Prostate gland (tissue), 2 donors: Measurements from ENCODE around the gene ARRDC5. TPM values are rescaled to one million over a fixed set of nuclear protein-coding genes. Genes with fewer than 3 reads are reported as not detected.

Experiments
- DNase-seq: peaks from one replicate; pipeline ENCODE4 v3.0.0-alpha.2; 2019; ENCODE audit warnings: low spot score
- H3K27ac ChIP-seq, 2 donors: fragments of 200-600 bp; sonication (generic); 2 replicates each; pipeline ENCODE4 v1.5.1; 2017 to 2019
- H3K27me3 ChIP-seq: fragments of 200-600 bp; sonication (generic); replicated peaks from 2 replicates; pipeline ENCODE4 v1.5.1; 2019; ENCODE audit not compliant: insufficient read depth
- H3K36me3 ChIP-seq, 2 donors: fragments of 200-600 bp; sonication (generic); 1 replicate in 1 of 2; 2 replicates in 1 of 2; pipeline versions ENCODE4 v1.5.1 to v1.8.1; 2017 to 2019
- H3K4me1 ChIP-seq: fragments of 200-600 bp; sonication (generic); replicated peaks from 2 replicates; pipeline ENCODE4 v1.5.1; 2019
- H3K4me3 ChIP-seq, 2 donors: fragments of 200-600 bp; sonication (generic); 2 replicates each; pipeline ENCODE4 v1.5.1; 2017 to 2019
- H3K9me3 ChIP-seq: fragments of 200-600 bp; sonication (generic); 2 replicates; pipeline ENCODE4 v1.5.1; 2017
- CTCF ChIP-seq, 4 experiments: fragments of 200-600 bp in 2 of 4; fragments of 450-650 bp in 2 of 4; sonication (generic) in 2 of 4; IDR thresholded peaks; 1 replicate in 3 of 4; 2 replicates in 1 of 4; pipeline ENCODE4 v1.5.1; 2016 to 2019; ENCODE audit warnings: antibody characterized with exemption in 4 of 4, mild to moderate bottlenecking in 2 of 4, moderate library complexity in 2 of 4
- POLR2A ChIP-seq: fragments of 450-650 bp; IDR thresholded peaks from one replicate; pipeline ENCODE4 v1.6.1; 2016; ENCODE audit warnings: antibody characterized with exemption, mild to moderate bottlenecking
- POLR2AphosphoS5 ChIP-seq: sonication (generic); formaldehyde crosslinking; IDR thresholded peaks from one replicate; pipeline ENCODE4 v1.6.1; 2017; ENCODE audit warnings: antibody characterized with exemption
- WGBS: methylation state at CpG from one replicate; pipeline ENCODE4 v1.1.5; 2018; 5-methylcytosine and 5-hydroxymethylcytosine counted together
- intact Hi-C: fragments of 100-400 bp; cut with DNase I; formaldehyde crosslinking; loops from one replicate; pipeline ENCODE4 v1.14.2; 2022
- total RNA-seq, 2 donors: library from RNA; depleted of rRNA; stranded (reverse); fragments of >200 nt; gene quantifications; one replicate each; pipeline ENCODE4 v1.1.0, GENCODE V29; 2016

The ARRDC5 gene
- total RNA-seq, 2 donors from 2014 or later = 1.2 TPM; not detected in 1

GRCh38 chr19:4937060-4937459, 34.4 kb upstream of the ARRDC5 start:
- TF ChIP-seq POLR2AphosphoS5 (no peak), CTCF (IDR thresholded peaks at IDR 0.05) (no peak), POLR2A (no peak)

GRCh38 chr19:4935444-4935843, 32.7 kb upstream of the ARRDC5 start:
- H3K27ac ChIP-seq = no peak overlapping the region
- WGBS = 77% methylated on average over 8 of the region's 8 CpGs
- intact Hi-C loops = no loop called here
- peaks cover 7% of the 10 kb centered on the region for H3K4me1 ChIP-seq
- no peaks in the 10 kb centered on the region for H3K36me3 ChIP-seq
- DNase-seq = no peak
- H3K9me3 ChIP-seq = no peaks in the 10 kb centered on the region
- H3K4me3 ChIP-seq = no peak overlapping the region
- no peak for TF ChIP-seq CTCF (IDR thresholded peaks at IDR 0.05)
- no peak for TF ChIP-seq POLR2A
- TF ChIP-seq POLR2AphosphoS5 = no peak
- H3K27me3 ChIP-seq = no peaks in the 10 kb centered on the region

More at GRCh38 chr19:4937060-4937459, 34.4 kb upstream of the ARRDC5 start:
- Histone ChIP-seq H3K9me3 (no peaks in the 10 kb centered on the region), H3K4me1 (peaks cover 7% of the 10 kb centered on the region), H3K4me3 (no peak overlapping the region), H3K27me3 (no peaks in the 10 kb centered on the region), H3K36me3 (no peaks in the 10 kb centered on the region), H3K27ac (no peak overlapping the region)
- WGBS = 87% methylated on average over 7 of the region's 7 CpGs
- intact Hi-C loops = no loop called here
- DNase-seq = no peak

- no peaks in the 10 kb centered on the region for H3K9me3 ChIP-seq
- TF ChIP-seq POLR2AphosphoS5 = peak; percentile 99
- TF ChIP-seq POLR2A = peak; percentile 16
- no peak for TF ChIP-seq CTCF (IDR thresholded peaks at IDR 0.05)
- intact Hi-C loops = no loop called here
- H3K4me1 ChIP-seq = peaks cover 7% of the 10 kb centered on the region
- H3K36me3 ChIP-seq = no peaks in the 10 kb centered on the region
- WGBS = 22% methylated on average over 7 of the region's 7 CpGs
- DNase-seq = peak; percentile 90
- peak overlapping the region; percentile 84 to 93 for H3K27ac ChIP-seq
- H3K4me3 ChIP-seq = no peak overlapping the region
- no peaks in the 10 kb centered on the region for H3K27me3 ChIP-seq
Observed at GRCh38 chr19:4933528-4933927, 30.8 kb upstream of the ARRDC5 start.

- H3K27me3 ChIP-seq = no peaks in the 10 kb centered on the region
- no peak for TF ChIP-seq POLR2A
- no peak for TF ChIP-seq CTCF (IDR thresholded peaks at IDR 0.05)
- TF ChIP-seq POLR2AphosphoS5 = no peak
- no peaks in the 10 kb centered on the region for H3K36me3 ChIP-seq
- intact Hi-C loops = no loop called here
- H3K9me3 ChIP-seq = no peaks in the 10 kb centered on the region
- DNase-seq = no peak
- WGBS = 96% methylated on average over 32 of the region's 32 CpGs
- H3K27ac ChIP-seq = peak overlapping the region; percentile 84 to 93
- H3K4me3 ChIP-seq = no peak overlapping the region
- peaks cover 7% of the 10 kb centered on the region for H3K4me1 ChIP-seq
Observed at GRCh38 chr19:4932711-4933110, 30.0 kb upstream of the ARRDC5 start.

- intact Hi-C loops = no loop called here
- TF ChIP-seq POLR2AphosphoS5 (no peak), CTCF (IDR thresholded peaks at IDR 0.05) (no peak), POLR2A (no peak)
- Histone ChIP-seq H3K27ac (no peak overlapping the region), H3K9me3 (no peaks in the 10 kb centered on the region), H3K4me3 (no peak overlapping the region), H3K36me3 (no peaks in the 10 kb centered on the region), H3K4me1 (peaks cover 7% of the 10 kb centered on the region), H3K27me3 (no peaks in the 10 kb centered on the region)
- WGBS = 90% methylated on average over 28 of the region's 28 CpGs
- no peak for DNase-seq
Observed at GRCh38 chr19:4930664-4931063, 28.0 kb upstream of the ARRDC5 start.
